Astrocyte (in vitro differentiated cells and primary cell): ENCODE data around the gene FGGY. TPM values are rescaled to one million over a fixed set of nuclear protein-coding genes. Genes with fewer than 3 reads are reported as not detected.

ENCODE experiments used
- DNase-seq: peaks from one replicate; pipeline ENCODE4 v3.0.0-alpha.2; 2010; ENCODE audit warnings: low read depth
- FAIRE-seq: peaks from 2 replicates; lab custom pipeline; 2011; peaks lifted over from hg19 to GRCh38; lab: Jason Lieb, UNC
- H2AFZ ChIP-seq: 2 replicates; pipeline ENCODE4 v1.6.0; 2012; ENCODE audit warnings: low read depth, low read length, inconsistent platforms
- H3K27ac ChIP-seq: 2 replicates; pipeline ENCODE4 v1.5.1; 2011; ENCODE audit warnings: low read depth, low read length, inconsistent platforms
- H3K27me3 ChIP-seq: 2 replicates; pipeline ENCODE4 v1.6.0; 2011; ENCODE audit warnings: low read length, inconsistent platforms; ENCODE audit not compliant: insufficient read depth
- H3K36me3 ChIP-seq: 2 replicates; pipeline ENCODE4 v1.5.1; 2011; ENCODE audit warnings: low read length, inconsistent platforms; ENCODE audit not compliant: insufficient read depth
- H3K4me1 ChIP-seq: 2 replicates; pipeline ENCODE4 v1.5.1; 2011; ENCODE audit warnings: low read length, inconsistent platforms; ENCODE audit not compliant: insufficient read depth
- H3K4me2 ChIP-seq: 2 replicates; pipeline ENCODE4 v1.6.0; 2012; ENCODE audit warnings: low read length, inconsistent platforms
- H3K4me3 ChIP-seq: 2 replicates; pipeline ENCODE4 v1.5.1; 2011; ENCODE audit warnings: low read depth, mild to moderate bottlenecking, low read length, inconsistent platforms; ENCODE audit not compliant: insufficient read depth
- H3K79me2 ChIP-seq: 2 replicates; pipeline ENCODE4 v1.6.0; 2012; ENCODE audit warnings: mild to moderate bottlenecking, low read length, inconsistent platforms; ENCODE audit not compliant: insufficient read depth
- H3K9ac ChIP-seq: 2 replicates; pipeline ENCODE4 v1.6.0; 2012; ENCODE audit warnings: mild to moderate bottlenecking, low read length, inconsistent platforms
- H3K9me3 ChIP-seq: 2 replicates; pipeline ENCODE4 v1.5.1; 2012; ENCODE audit warnings: low read depth, mild to moderate bottlenecking, low read length, inconsistent platforms; ENCODE audit not compliant: insufficient read depth
- H4K20me1 ChIP-seq: 2 replicates; pipeline ENCODE4 v1.6.0; 2012; ENCODE audit warnings: low read length, inconsistent platforms; ENCODE audit not compliant: insufficient read depth
- H3K27ac Mint-ChIP-seq: one replicate; pipeline ENCODE4 v1.8.0; 2021; ENCODE audit warnings: mild to moderate bottlenecking, mixed read lengths; ENCODE audit not compliant: unreplicated experiment
- H3K27me3 Mint-ChIP-seq: one replicate; pipeline ENCODE4 v1.8.0; 2021; ENCODE audit warnings: low read depth, mixed read lengths; ENCODE audit not compliant: unreplicated experiment
- H3K36me3 Mint-ChIP-seq: one replicate; pipeline ENCODE4 v1.8.0; 2021; ENCODE audit warnings: low read depth, mixed read lengths; ENCODE audit not compliant: unreplicated experiment
- H3K4me1 Mint-ChIP-seq: one replicate; pipeline ENCODE4 v1.8.0; 2021; ENCODE audit warnings: low read depth, mixed read lengths; ENCODE audit not compliant: unreplicated experiment
- H3K4me3 Mint-ChIP-seq: one replicate; pipeline ENCODE4 v1.8.0; 2021; ENCODE audit warnings: mild to moderate bottlenecking, moderate library complexity, mixed read lengths; ENCODE audit not compliant: unreplicated experiment
- H3K9me3 Mint-ChIP-seq: one replicate; pipeline ENCODE4 v1.8.0; 2021; ENCODE audit warnings: mild to moderate bottlenecking, mixed read lengths; ENCODE audit not compliant: unreplicated experiment
- EZH2 ChIP-seq: IDR thresholded peaks from 2 replicates; pipeline ENCODE4 v1.6.1; 2012; ENCODE audit warnings: mild to moderate bottlenecking, low read length, inconsistent platforms; ENCODE audit not compliant: insufficient read depth
- total RNA-seq: library from RNA; stranded (reverse); gene quantifications from 2 replicates; pipeline ENCODE4 v1.2.1, GENCODE V29; 2021
- TF ChIP-seq, protein P1 (sequence below): IDR thresholded peaks from 2 replicates; pipeline ENCODE4 v1.5.1; 2011; ENCODE audit warnings: low read depth, mild to moderate bottlenecking, inconsistent platforms, low read length, moderate library complexity; ENCODE audit not compliant: insufficient read depth

Gene FGGY
- total RNA-seq, 1 donor from 2014 or later: 6.8 TPM

DNA sequence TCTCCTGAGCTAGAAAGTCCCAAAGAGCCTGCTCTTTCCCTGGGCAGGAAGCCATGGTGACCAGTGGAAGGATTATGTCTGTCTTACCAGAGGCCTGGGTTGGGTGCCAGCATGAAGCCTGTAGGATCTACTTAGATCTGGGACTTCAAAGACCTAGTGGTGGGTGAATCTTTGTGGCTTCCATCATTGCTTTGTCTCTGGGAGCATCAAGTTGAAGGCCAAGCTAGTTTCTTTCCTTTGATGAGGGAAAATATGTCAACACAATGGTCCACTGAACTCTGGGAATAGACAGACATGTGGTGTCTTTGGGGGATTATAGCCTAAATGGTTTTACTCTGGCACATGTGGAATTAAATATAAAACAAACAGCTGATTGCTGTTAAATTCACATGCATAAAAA lies 417.3 kb downstream of the FGGY start:
- TF ChIP-seq EZH2: no peak
- TF ChIP-seq, protein P1, sequence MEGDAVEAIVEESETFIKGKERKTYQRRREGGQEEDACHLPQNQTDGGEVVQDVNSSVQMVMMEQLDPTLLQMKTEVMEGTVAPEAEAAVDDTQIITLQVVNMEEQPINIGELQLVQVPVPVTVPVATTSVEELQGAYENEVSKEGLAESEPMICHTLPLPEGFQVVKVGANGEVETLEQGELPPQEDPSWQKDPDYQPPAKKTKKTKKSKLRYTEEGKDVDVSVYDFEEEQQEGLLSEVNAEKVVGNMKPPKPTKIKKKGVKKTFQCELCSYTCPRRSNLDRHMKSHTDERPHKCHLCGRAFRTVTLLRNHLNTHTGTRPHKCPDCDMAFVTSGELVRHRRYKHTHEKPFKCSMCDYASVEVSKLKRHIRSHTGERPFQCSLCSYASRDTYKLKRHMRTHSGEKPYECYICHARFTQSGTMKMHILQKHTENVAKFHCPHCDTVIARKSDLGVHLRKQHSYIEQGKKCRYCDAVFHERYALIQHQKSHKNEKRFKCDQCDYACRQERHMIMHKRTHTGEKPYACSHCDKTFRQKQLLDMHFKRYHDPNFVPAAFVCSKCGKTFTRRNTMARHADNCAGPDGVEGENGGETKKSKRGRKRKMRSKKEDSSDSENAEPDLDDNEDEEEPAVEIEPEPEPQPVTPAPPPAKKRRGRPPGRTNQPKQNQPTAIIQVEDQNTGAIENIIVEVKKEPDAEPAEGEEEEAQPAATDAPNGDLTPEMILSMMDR: no peak
- no peaks in the 10 kb centered on the region for H3K27me3 ChIP-seq
- H3K9ac ChIP-seq: no peak overlapping the region
- H3K36me3 ChIP-seq: no peaks in the 10 kb centered on the region
- no peaks in the 10 kb centered on the region for H3K79me2 ChIP-seq
- H3K27ac ChIP-seq: no peak overlapping the region
- H3K9me3 ChIP-seq: no peaks in the 10 kb centered on the region
- no peak overlapping the region for H3K4me3 ChIP-seq
- Mint-ChIP-seq H3K4me3 (no peak overlapping the region), H3K4me1 (peaks cover 4% of the 10 kb centered on the region), H3K9me3 (peaks cover 9% of the 10 kb centered on the region), H3K27ac (no peak overlapping the region), H3K36me3 (no peaks in the 10 kb centered on the region), H3K27me3 (no peaks in the 10 kb centered on the region)
- H3K4me1 ChIP-seq: no peaks in the 10 kb centered on the region
- DNase-seq: no peak
- FAIRE-seq: no peak
- no peaks in the 10 kb centered on the region for H4K20me1 ChIP-seq
- no peak overlapping the region for H2AFZ ChIP-seq
- no peak overlapping the region for H3K4me2 ChIP-seq

DNA sequence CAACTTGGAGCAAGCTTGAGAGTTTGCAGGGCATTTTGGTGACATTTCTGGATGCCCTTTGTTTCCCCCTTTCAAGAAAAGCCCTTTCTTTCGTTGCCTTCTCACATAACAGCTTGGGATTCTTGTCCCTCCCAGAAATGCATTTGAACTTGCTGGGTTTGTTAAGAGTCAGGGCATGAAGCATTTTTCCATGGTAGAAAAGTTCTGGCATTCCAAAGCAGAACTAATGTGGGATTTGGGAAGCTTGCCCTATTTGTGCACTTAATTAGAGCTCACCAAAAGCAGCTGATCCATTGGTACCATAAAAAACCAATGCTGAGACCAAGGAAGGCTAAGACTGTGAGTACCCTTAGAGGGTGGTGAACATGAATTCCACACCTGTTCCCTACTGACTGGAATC lies 418.1 kb downstream of the FGGY start:
- Mint-ChIP-seq H3K36me3 (no peaks in the 10 kb centered on the region), H3K4me1 (peaks cover 4% of the 10 kb centered on the region), H3K9me3 (peaks cover 9% of the 10 kb centered on the region), H3K27me3 (no peaks in the 10 kb centered on the region), H3K27ac (no peak overlapping the region), H3K4me3 (no peak overlapping the region)
- no peaks in the 10 kb centered on the region for H3K9me3 ChIP-seq
- no peaks in the 10 kb centered on the region for H3K27me3 ChIP-seq
- no peak for TF ChIP-seq EZH2
- TF ChIP-seq, protein P1: no peak
- no peak overlapping the region for H3K4me3 ChIP-seq
- H3K9ac ChIP-seq: no peak overlapping the region
- no peaks in the 10 kb centered on the region for H3K36me3 ChIP-seq
- H2AFZ ChIP-seq: no peak overlapping the region
- no peak overlapping the region for H3K27ac ChIP-seq
- no peaks in the 10 kb centered on the region for H3K4me1 ChIP-seq
- FAIRE-seq: no peak
- no peaks in the 10 kb centered on the region for H4K20me1 ChIP-seq
- DNase-seq: no peak
- no peak overlapping the region for H3K4me2 ChIP-seq
- no peaks in the 10 kb centered on the region for H3K79me2 ChIP-seq

DNA sequence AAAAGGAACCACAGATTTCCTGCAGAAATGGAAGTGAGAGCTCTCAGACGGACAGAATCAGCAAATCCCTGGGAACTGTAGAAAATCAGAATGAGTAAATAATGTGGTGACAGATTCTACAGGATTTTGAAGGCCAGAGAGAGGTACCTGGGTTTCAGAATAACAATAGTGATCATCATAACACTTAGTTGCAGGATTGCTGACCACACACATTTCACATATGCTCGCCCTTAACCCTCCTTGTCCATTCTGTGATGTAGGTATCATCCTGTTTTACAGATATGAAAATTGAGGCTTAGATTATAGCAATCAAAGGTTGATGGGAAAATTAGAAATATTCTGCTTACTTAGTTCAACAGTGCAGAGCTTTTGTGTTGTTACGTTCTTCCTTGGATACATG lies 419.9 kb downstream of the FGGY start:
- Histone ChIP-seq H4K20me1 (no peaks in the 10 kb centered on the region), H3K4me3 (no peak overlapping the region), H3K27ac (no peak overlapping the region), H3K4me2 (no peak overlapping the region), H3K27me3 (no peaks in the 10 kb centered on the region), H3K79me2 (no peaks in the 10 kb centered on the region), H3K4me1 (no peaks in the 10 kb centered on the region), H3K9ac (no peak overlapping the region), H3K9me3 (no peaks in the 10 kb centered on the region), H3K36me3 (no peaks in the 10 kb centered on the region), H2AFZ (no peak overlapping the region)
- H3K4me3 Mint-ChIP-seq: no peak overlapping the region
- H3K27me3 Mint-ChIP-seq: no peaks in the 10 kb centered on the region
- H3K36me3 Mint-ChIP-seq: no peaks in the 10 kb centered on the region
- H3K9me3 Mint-ChIP-seq: no peaks in the 10 kb centered on the region
- H3K4me1 Mint-ChIP-seq: peaks cover 4% of the 10 kb centered on the region
- DNase-seq (no peak), FAIRE-seq (no peak)
- TF ChIP-seq EZH2: no peak
- TF ChIP-seq, protein P1: no peak
- no peak overlapping the region for H3K27ac Mint-ChIP-seq
